Ectodermal cell (in vitro differentiated cells): ENCODE results near the gene POU2F3.
A peak's percentile ranks its signal among the peaks of the same experiment; 100 is the strongest.

Experiments
- H3K27ac ChIP-seq: 2 replicates; pipeline ENCODE4 v1.7.0; 2013; ENCODE audit warnings: mild to moderate bottlenecking, low read depth, low read length; ENCODE audit not compliant: insufficient read depth, poor library complexity, severe bottlenecking
- H3K27me3 ChIP-seq: 2 replicates; pipeline ENCODE4 v1.7.0; 2013; ENCODE audit warnings: mild to moderate bottlenecking, low read length; ENCODE audit not compliant: insufficient read depth, control insufficient read depth, poor library complexity, severe bottlenecking
- H3K36me3 ChIP-seq: one replicate; pipeline ENCODE4 v1.7.0; 2013; ENCODE audit warnings: low read length; ENCODE audit not compliant: control insufficient read depth, insufficient read depth
- H3K4me1 ChIP-seq: one replicate; pipeline ENCODE4 v1.7.0; 2013; ENCODE audit warnings: low read length; ENCODE audit not compliant: control insufficient read depth, insufficient read depth
- H3K4me3 ChIP-seq: 2 replicates; pipeline ENCODE4 v1.7.0; 2013; ENCODE audit warnings: low read depth, low read length, control low read depth; ENCODE audit not compliant: insufficient read depth
- H3K9me3 ChIP-seq: 2 replicates; pipeline ENCODE4 v1.7.0; 2013; ENCODE audit warnings: mild to moderate bottlenecking, low read length, moderate library complexity; ENCODE audit not compliant: control insufficient read depth
- WGBS, 2 experiments: methylation state at CpG; one replicate each; pipeline ENCODE4 v1.1.7; 2013; ENCODE audit warnings: missing lambda C conversion rate in 2 of 2; 5-methylcytosine and 5-hydroxymethylcytosine counted together

Gene POU2F3

DNA sequence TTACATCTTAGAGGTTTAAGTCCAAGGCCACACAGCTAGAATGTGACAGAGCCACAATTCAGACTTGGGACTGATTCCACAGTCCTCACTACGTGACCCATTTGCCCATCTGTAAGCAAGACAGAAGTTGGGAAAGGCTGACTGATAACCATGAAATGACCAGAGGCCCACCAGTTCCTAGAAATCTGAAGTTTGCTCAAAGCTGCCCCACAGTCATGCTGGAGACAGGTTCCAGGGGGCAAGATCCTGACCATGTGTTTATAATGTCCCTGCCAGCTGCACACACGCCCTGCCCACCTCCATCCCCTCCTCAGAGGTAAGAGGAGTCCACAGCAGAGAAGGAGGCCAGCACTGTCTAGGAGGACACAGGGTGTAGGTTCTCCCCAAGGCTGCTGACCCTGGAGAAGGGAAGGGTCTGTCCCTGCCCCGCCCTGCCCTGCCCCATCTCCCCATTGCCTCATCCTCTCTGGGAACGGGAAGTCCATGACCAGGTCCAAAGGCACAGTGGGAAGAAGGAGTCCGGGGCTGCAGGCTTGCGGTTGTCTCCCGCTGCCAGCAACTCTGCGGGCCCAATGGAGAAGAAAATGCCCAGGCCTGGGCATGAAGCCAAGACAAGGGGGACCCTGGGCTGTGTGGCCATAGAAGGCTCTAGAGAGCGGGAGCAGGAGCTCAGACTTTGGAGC, 41.0 kb upstream of the POU2F3 start:
- Histone ChIP-seq H3K27me3 (peaks cover 45% of the 10 kb centered on the region), H3K27ac (no peak overlapping the region)

DNA sequence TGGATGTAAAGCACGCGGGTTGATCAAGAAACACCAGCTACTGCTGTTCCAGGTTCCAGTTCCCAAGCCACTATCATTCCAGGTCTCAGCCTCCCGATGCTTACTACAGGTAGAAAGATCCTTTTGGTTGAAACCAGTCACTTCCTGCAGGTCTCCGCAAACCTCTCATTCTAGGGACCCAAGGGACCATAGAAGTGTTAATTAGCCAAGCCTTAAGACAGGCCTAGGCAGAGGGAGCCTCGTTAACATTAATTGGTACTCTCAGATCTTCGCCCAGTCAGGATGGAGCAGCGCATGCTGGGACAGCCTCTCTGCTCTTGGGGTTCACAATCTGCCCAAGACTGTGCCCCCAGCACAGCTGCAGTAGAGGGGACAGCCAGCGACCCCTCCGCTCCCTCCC, 40.3 kb upstream of the POU2F3 start:
- H3K4me1 ChIP-seq, result peaks cover 40% of the 10 kb centered on the region
- H3K9me3 ChIP-seq, result no peaks in the 10 kb centered on the region
- no peaks in the 10 kb centered on the region for H3K36me3 ChIP-seq
- no peak overlapping the region for H3K27ac ChIP-seq
- 64 to 68% methylated on average over 9 of the region's 9 CpGs for WGBS, 2 experiments
- H3K4me3 ChIP-seq, result no peak overlapping the region
- H3K27me3 ChIP-seq, result peaks cover 45% of the 10 kb centered on the region

More for the DNA sequence above, 41.0 kb upstream of the POU2F3 start:
- no peaks in the 10 kb centered on the region for H3K9me3 ChIP-seq
- no peak overlapping the region for H3K4me3 ChIP-seq
- WGBS, 2 experiments, result 90 to 94% methylated on average over 9 of the region's 9 CpGs
- no peaks in the 10 kb centered on the region for H3K36me3 ChIP-seq
- peaks cover 40% of the 10 kb centered on the region for H3K4me1 ChIP-seq

DNA sequence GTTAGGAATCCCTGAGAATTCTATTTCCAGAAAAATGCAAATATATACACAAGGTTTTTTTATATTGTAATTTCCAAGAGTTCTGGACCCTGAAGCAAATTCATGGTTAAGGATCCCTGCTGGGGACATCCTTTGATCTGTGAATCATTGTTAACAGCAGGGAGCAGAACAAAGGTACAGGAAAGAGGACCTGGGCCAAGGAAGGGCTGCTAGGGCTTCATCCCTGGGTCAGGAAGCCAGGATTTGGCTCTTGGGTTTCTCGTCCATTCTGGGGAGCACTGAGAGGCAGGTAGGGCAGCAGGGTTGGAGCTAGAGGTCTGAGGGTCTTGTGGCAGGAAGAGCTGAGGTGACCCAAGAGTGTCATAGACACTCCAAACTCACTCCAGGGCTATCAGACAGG, 39.3 kb upstream of the POU2F3 start:
- 69 to 79% methylated on average over 1 of the region's 1 CpG for WGBS, 2 experiments
- peaks cover 45% of the 10 kb centered on the region for H3K27me3 ChIP-seq
- no peak overlapping the region for H3K4me3 ChIP-seq
- no peaks in the 10 kb centered on the region for H3K36me3 ChIP-seq
- H3K9me3 ChIP-seq, result no peaks in the 10 kb centered on the region
- H3K27ac ChIP-seq, result no peak overlapping the region
- peaks cover 32% of the 10 kb centered on the region for H3K4me1 ChIP-seq

DNA sequence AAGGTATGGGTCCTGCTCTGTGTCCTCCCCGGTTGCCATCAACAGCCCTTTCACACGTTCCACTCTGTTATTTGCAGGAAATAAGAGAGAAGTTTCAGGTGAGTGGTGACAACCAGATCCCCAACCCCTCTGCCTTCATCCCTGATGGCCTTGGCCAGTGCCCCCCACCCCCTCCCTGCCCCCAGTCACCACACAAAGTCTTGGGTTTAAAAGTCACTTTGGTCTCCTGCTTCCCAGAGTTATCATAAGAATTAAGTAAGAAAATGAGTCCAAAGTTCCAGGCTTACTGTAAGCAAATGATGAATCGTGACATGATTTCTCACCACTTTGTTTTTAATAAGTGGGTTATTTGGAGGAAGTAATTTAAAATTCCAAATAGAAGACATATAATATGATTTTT, 38.3 kb upstream of the POU2F3 start:
- Histone ChIP-seq H3K4me3 (no peak overlapping the region), H3K4me1 (peaks cover 22% of the 10 kb centered on the region), H3K9me3 (no peaks in the 10 kb centered on the region), H3K27me3 (peaks cover 38% of the 10 kb centered on the region), H3K27ac (no peak overlapping the region), H3K36me3 (no peaks in the 10 kb centered on the region)
- 77 to 81% methylated on average over 3 of the region's 3 CpGs for WGBS, 2 experiments

DNA sequence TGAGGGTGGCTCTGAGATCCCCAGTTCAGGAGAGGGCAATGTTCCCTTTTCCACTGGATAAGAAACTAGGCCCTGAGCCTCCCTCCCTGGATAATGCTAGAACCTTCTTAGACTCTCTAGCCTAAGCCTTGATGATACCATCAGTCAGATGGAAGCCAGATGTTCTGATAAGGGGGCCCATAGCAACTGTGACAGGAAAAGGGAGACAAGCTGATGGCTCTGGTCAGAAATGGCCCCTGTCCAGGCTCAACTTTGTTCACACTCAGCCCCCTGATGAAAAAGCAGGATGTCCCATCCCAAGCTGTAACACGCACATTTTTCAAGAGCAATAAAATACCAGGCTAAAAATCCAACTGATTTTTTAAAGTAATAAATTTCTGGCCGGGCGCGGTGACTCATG, 36.3 kb upstream of the POU2F3 start:
- Histone ChIP-seq H3K27ac (no peak overlapping the region), H3K36me3 (no peaks in the 10 kb centered on the region), H3K9me3 (no peaks in the 10 kb centered on the region), H3K4me1 (peaks cover 4% of the 10 kb centered on the region), H3K27me3 (peaks cover 44% of the 10 kb centered on the region), H3K4me3 (no peak overlapping the region)
- 92 to 95% methylated on average over 4 of the region's 4 CpGs for WGBS, 2 experiments

DNA sequence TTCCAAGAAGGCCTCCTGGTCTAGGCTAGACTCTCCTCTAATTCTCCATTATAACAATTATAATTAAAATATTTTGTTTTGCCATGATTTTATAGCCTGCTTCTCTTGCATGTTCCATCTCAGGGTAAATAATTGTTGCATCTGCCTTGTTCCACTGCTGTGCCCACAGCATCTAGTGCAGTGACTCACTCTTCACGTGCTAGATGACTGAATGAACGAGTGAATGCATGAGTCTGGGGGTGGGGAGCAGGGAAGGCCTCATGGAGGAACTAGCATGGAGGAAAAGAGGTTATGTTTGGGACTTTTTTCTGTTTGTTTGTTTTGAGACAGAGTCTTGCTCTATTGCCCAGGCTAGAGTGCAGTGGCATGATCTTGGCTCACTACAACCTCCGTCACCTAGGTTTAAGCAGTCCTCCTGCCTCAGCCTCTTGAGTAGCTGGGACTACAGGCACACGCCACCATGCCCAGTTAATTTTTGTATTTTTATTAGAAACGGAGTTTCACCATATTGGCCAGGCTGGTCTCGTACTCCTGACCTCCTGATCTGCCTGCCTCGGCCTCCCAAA, 34.3 kb upstream of the POU2F3 start:
- WGBS, 2 experiments, result 92 to 94% methylated on average over 7 of the region's 7 CpGs
- H3K27ac ChIP-seq, result no peak overlapping the region
- H3K4me1 ChIP-seq, result peaks cover 9% of the 10 kb centered on the region
- H3K9me3 ChIP-seq, result no peaks in the 10 kb centered on the region
- peaks cover 46% of the 10 kb centered on the region for H3K27me3 ChIP-seq
- H3K36me3 ChIP-seq, result no peaks in the 10 kb centered on the region
- no peak overlapping the region for H3K4me3 ChIP-seq

DNA sequence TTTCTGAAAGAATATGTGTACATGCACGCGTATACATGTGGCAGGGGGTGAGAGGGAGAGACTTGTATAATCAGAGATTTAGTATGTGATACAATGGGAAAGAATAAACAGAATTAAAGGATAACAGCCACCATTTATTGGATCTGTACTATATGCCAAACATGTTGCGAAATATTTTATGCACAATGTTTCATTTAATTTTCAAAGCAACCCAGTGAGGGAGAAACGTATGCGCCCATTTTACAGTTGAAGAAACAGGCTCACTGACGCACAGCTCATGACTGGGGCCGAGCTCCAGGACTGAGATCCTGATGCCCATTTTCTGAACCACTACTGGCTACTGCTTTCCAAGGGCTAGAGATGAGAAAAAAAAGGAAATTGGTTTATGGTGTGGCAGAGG, 32.4 kb upstream of the POU2F3 start:
- H3K36me3 ChIP-seq, result no peaks in the 10 kb centered on the region
- H3K9me3 ChIP-seq, result no peaks in the 10 kb centered on the region
- peaks cover 12% of the 10 kb centered on the region for H3K4me1 ChIP-seq
- H3K4me3 ChIP-seq, result no peak overlapping the region
- peaks cover 51% of the 10 kb centered on the region for H3K27me3 ChIP-seq
- no peak overlapping the region for H3K27ac ChIP-seq
- 94% methylated on average over 7 of the region's 7 CpGs for WGBS, 2 experiments

DNA sequence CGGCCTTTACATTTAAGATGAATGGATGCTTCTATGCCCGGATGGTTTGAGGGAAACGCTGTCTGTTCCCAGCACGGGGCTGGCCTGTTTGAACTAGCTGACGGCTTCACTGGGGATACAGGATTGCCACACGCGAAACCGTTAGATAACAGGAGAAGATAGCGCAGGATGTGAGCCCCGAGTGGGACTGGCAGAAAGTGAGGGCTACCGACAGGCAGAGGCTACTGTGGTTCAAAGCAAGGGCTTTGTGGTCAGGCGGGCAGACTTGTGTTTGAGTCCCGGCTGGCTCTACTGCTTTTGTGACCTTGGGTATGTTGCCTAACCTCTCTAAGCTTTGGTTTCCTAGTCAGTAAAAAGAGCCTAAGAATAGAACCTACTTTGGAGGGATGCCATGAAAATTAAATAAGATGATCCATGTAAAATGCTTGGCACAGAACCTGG, 31.9 kb upstream of the POU2F3 start:
- no peaks in the 10 kb centered on the region for H3K36me3 ChIP-seq
- H3K9me3 ChIP-seq, result no peaks in the 10 kb centered on the region
- WGBS, 2 experiments, result 81% methylated on average over 13 of the region's 13 CpGs
- no peak overlapping the region for H3K4me3 ChIP-seq
- peaks cover 56% of the 10 kb centered on the region for H3K27me3 ChIP-seq
- no peak overlapping the region for H3K27ac ChIP-seq
- H3K4me1 ChIP-seq, result peaks cover 17% of the 10 kb centered on the region

DNA sequence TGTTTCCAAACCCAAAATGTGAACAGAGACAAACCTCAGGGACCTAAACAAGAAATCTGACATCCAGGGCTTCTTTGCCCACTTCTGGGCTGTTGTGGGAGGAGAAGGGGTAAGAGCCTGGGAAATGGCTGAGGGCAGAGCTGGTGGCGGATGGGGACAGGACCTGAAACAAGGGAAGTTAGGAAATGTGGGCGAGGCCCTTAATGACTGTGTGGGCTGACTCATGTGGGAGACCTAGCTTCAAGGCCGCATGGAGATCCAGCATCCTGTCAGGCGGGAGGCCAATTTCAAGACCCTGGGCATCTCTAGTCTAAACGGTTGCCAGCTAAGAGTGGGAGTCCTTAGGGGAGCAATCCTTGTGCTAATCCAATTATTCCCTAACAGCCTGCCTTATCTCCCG, 31.2 kb upstream of the POU2F3 start:
- Histone ChIP-seq H3K4me1 (peaks cover 20% of the 10 kb centered on the region), H3K4me3 (no peak overlapping the region), H3K9me3 (no peaks in the 10 kb centered on the region), H3K27me3 (peaks cover 64% of the 10 kb centered on the region), H3K27ac (no peak overlapping the region), H3K36me3 (no peaks in the 10 kb centered on the region)
- WGBS, 2 experiments, result 69 to 70% methylated on average over 6 of the region's 6 CpGs

DNA sequence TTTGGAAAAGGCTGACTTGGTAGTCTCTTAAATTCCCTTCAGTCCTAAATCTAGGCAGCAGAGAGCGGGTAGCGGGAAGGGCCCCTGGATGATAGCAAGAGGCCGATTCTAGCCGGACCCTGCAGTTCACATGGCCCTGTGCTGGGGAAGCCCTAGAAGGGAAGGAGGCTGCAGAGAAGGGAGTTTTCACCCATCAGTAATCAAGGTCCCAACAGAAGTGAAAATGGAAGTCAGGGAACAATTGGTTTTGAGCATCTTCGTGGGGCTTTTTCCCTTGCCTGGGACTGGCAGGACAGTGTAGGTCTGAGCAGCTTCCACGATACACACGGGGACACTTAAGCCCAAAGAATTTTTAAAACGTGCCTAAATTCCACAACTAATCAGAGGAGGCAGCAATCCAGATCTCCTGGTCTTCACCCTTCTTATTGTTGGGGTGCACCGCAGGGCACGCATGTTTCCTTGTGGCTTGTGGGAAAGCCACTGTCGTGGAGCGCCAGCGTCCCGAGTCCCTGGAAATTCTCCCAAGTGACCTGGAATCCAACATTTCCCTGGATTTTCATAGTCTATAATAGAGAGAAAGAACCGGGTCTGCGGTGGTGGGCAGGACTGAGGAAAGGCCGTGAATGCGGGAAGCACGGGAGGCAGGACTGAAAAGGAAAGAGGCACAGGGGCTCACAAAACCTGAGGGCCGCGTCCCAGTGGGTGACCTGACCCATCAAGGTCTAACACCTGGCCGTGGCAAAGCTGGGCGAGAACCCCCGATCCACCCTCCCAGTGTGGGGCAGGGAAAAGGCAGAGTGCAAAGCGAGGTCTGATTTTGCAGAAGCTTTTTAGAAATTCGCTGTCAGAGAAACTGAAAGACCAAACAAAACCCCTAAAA, 30.0 kb upstream of the POU2F3 start:
- peaks cover 20% of the 10 kb centered on the region for H3K4me1 ChIP-seq
- no peaks in the 10 kb centered on the region for H3K36me3 ChIP-seq
- H3K27ac ChIP-seq, result no peak overlapping the region
- no peaks in the 10 kb centered on the region for H3K9me3 ChIP-seq
- H3K4me3 ChIP-seq, result peak overlapping the region; percentile 42
- 18 to 20% methylated on average over 25 to 26 of the region's 26 CpGs for WGBS, 2 experiments
- H3K27me3 ChIP-seq, result peaks cover 74% of the 10 kb centered on the region
